Mesothelial cell of epicardium (in vitro differentiated cells): ENCODE results near the gene PPP2R5D. TPM values are rescaled to one million over a fixed set of nuclear protein-coding genes. Genes with fewer than 3 reads are reported as not detected.

Experiments
- DNase-seq, 2 experiments: peaks; one replicate each; pipeline ENCODE4 v3.0.0; 2021; ENCODE audit warnings: low spot score in 2 of 2; ENCODE audit not compliant: unreplicated experiment in 2 of 2
- H3K27ac Mint-ChIP-seq: 2 replicates; pipeline ENCODE4 v1.8.0; 2021; ENCODE audit warnings: mixed read lengths
- H3K27me3 Mint-ChIP-seq: 2 replicates; pipeline ENCODE4 v1.8.0; 2021; ENCODE audit warnings: low read depth, mixed read lengths
- H3K36me3 Mint-ChIP-seq: 2 replicates; pipeline ENCODE4 v1.8.0; 2021; ENCODE audit warnings: mixed read lengths
- H3K4me1 Mint-ChIP-seq: 2 replicates; pipeline ENCODE4 v1.8.0; 2021; ENCODE audit warnings: mixed read lengths
- H3K4me3 Mint-ChIP-seq: 2 replicates; pipeline ENCODE4 v1.8.0; 2021; ENCODE audit warnings: mild to moderate bottlenecking, moderate library complexity, mixed read lengths
- H3K9me3 Mint-ChIP-seq: 2 replicates; pipeline ENCODE4 v1.8.0; 2021; ENCODE audit warnings: mixed read lengths
- CTCF ChIP-seq: fragments of 200-600 bp; sonication (generic); IDR thresholded peaks from one replicate; pipeline ENCODE4 v1.5.0; 2021; ENCODE audit warnings: antibody characterized with exemption; ENCODE audit not compliant: unreplicated experiment
- total RNA-seq: library from RNA; stranded (reverse); gene quantifications from 3 replicates; pipeline ENCODE4 v1.2.1, GENCODE V29; 2021

Gene PPP2R5D
- total RNA-seq, 1 donor from 2014 or later, result 46.2 TPM

GRCh38 chr6:43026365-43026764 lies 42.0 kb downstream of the PPP2R5D start:
- H3K4me3 Mint-ChIP-seq, result no peak overlapping the region
- H3K36me3 Mint-ChIP-seq, result peaks cover 27% of the 10 kb centered on the region
- peaks cover 2% of the 10 kb centered on the region for H3K4me1 Mint-ChIP-seq
- TF ChIP-seq CTCF, result no peak
- no peaks in the 10 kb centered on the region for H3K27me3 Mint-ChIP-seq
- no peak overlapping the region for H3K27ac Mint-ChIP-seq
- H3K9me3 Mint-ChIP-seq, result no peaks in the 10 kb centered on the region
- no peak for DNase-seq

- Mint-ChIP-seq H3K27me3 (no peaks in the 10 kb centered on the region), H3K4me3 (no peak overlapping the region), H3K36me3 (peaks cover 41% of the 10 kb centered on the region), H3K9me3 (no peaks in the 10 kb centered on the region), H3K4me1 (no peaks in the 10 kb centered on the region), H3K27ac (no peak overlapping the region)
- no peak for TF ChIP-seq CTCF
- no peak for DNase-seq
Measured at GRCh38 chr6:43029120-43029519, 44.8 kb downstream of the PPP2R5D start.

- Mint-ChIP-seq H3K27me3 (no peaks in the 10 kb centered on the region), H3K36me3 (peaks cover 42% of the 10 kb centered on the region), H3K9me3 (no peaks in the 10 kb centered on the region), H3K4me3 (no peak overlapping the region), H3K4me1 (no peaks in the 10 kb centered on the region), H3K27ac (no peak overlapping the region)
- no peak for DNase-seq
- TF ChIP-seq CTCF, result no peak
Measured at GRCh38 chr6:43032326-43032725, 48.0 kb downstream of the PPP2R5D start.

- DNase-seq, result no peak
- peaks cover 49% of the 10 kb centered on the region for H3K36me3 Mint-ChIP-seq
Measured at GRCh38 chr6:43033496-43034189, 49.3 kb downstream of the PPP2R5D start.

GRCh38 chr6:43034190-43034525 lies 49.8 kb downstream of the PPP2R5D start:
- no peaks in the 10 kb centered on the region for H3K9me3 Mint-ChIP-seq
- TF ChIP-seq CTCF, result no peak
- H3K36me3 Mint-ChIP-seq, result peaks cover 50% of the 10 kb centered on the region

More at GRCh38 chr6:43033496-43034189, 49.3 kb downstream of the PPP2R5D start:
- no peaks in the 10 kb centered on the region for H3K27me3 Mint-ChIP-seq
- no peak overlapping the region for H3K4me3 Mint-ChIP-seq
- H3K9me3 Mint-ChIP-seq, result no peaks in the 10 kb centered on the region
- no peaks in the 10 kb centered on the region for H3K4me1 Mint-ChIP-seq
- H3K27ac Mint-ChIP-seq, result no peak overlapping the region
- no peak for TF ChIP-seq CTCF

More at GRCh38 chr6:43034190-43034525, 49.8 kb downstream of the PPP2R5D start:
- Mint-ChIP-seq H3K4me3 (no peak overlapping the region), H3K27ac (no peak overlapping the region), H3K27me3 (no peaks in the 10 kb centered on the region), H3K4me1 (no peaks in the 10 kb centered on the region)
- no peak for DNase-seq
